Epithelial cell of esophagus (primary cell): ENCODE data around the gene C1QTNF5.
A peak's percentile ranks its signal among the peaks of the same experiment; 100 is the strongest.

Source experiments
- DNase-seq: peaks from one replicate; pipeline ENCODE4 v3.0.0; 2010; ENCODE audit warnings: low read depth
- H3K4me3 ChIP-seq: 2 replicates; pipeline ENCODE4 v1.5.1; 2011; ENCODE audit warnings: mild to moderate bottlenecking, low read length, control low read depth
- CTCF ChIP-seq: IDR thresholded peaks from 2 replicates; pipeline ENCODE4 v1.5.1; 2011; ENCODE audit warnings: low read depth, mild to moderate bottlenecking, low read length, control low read depth, inconsistent platforms; ENCODE audit not compliant: insufficient read depth; ENCODE audit errors: missing control alignments

Gene C1QTNF5

GRCh38 chr11:119380827-119381180 is 40.1 kb upstream of the C1QTNF5 start:
- peak overlapping the region; percentile 53 for H3K4me3 ChIP-seq
- TF ChIP-seq CTCF = no peak
- DNase-seq = no peak

- TF ChIP-seq CTCF = no peak
- DNase-seq = peak; percentile 65
- H3K4me3 ChIP-seq = no peak overlapping the region
These were observed 39.6 kb upstream of the C1QTNF5 start for GRCh38 chr11:119380160-119380826.

- no peak for DNase-seq
- no peak overlapping the region for H3K4me3 ChIP-seq
- TF ChIP-seq CTCF = no peak
These were observed 38.3 kb upstream of the C1QTNF5 start for GRCh38 chr11:119378851-119379465.

- no peak for DNase-seq
- no peak overlapping the region for H3K4me3 ChIP-seq
- no peak for TF ChIP-seq CTCF
These were observed 37.4 kb upstream of the C1QTNF5 start for GRCh38 chr11:119377961-119378667.

- TF ChIP-seq CTCF = no peak
- DNase-seq = peak; percentile 69
- H3K4me3 ChIP-seq = no peak overlapping the region
These were observed 36.6 kb upstream of the C1QTNF5 start for GRCh38 chr11:119377112-119377901.

GRCh38 chr11:119376197-119376847 is 35.6 kb upstream of the C1QTNF5 start:
- no peak for TF ChIP-seq CTCF
- H3K4me3 ChIP-seq = no peak overlapping the region
- peak; percentile 63 for DNase-seq
